GM18517 (cell line): ENCODE data around the gene BHLHE40.
A peak's percentile ranks its signal among the peaks of the same experiment; 100 is the strongest.

Experiments used
- ATAC-seq: cut with Tn5 transposase; IDR thresholded peaks from one replicate; pipeline ENCODE4 v1.9.1; 2021; ENCODE audit warnings: mild to moderate bottlenecking, moderate library complexity; ENCODE audit not compliant: unreplicated experiment

The BHLHE40 gene

DNA sequence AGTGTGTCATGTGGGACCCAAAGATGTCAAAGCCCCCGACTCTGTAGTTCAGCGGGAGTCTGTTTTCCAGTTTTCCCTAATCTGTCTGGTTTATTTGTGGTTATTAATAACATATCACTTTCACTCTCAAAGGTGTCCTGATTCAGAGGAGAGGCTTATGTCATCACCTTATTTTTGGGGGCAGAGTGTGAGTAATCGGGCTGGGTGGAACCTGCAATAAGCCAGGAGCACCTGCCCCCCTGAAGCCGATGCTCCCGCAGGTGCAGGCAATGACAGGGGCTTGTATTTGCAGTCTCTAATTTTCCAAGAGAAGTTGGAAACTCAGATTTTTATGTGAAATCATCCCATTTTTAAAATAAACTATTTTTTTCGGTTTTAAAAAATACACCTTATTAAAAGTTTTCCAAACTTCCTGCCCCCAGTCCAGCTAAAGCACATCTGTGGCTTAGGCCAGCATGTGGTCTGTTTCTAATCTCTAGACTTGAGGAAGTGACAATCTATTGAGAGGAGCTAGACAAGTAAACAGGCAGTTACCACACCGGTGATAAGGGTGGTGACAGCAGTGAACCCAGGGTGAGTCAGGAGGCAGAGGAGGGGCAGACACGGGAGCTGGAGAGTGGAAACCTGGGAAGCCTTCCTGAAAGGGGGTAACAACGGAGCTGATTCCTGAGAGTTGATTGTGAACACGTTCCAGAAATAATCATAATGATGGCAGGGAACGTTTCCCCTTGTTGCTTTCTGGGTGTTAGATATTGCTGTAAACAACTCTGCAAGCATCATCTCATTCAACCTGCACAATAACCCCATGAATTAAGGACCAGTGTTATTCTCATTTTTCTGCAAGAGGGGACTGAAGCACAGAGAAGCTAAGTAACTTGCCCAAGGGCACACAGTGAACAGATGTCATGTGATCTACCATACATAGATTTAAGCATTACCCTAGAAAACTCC, 37.2 kb downstream of the BHLHE40 start:
- peak; percentile 44 for ATAC-seq

DNA sequence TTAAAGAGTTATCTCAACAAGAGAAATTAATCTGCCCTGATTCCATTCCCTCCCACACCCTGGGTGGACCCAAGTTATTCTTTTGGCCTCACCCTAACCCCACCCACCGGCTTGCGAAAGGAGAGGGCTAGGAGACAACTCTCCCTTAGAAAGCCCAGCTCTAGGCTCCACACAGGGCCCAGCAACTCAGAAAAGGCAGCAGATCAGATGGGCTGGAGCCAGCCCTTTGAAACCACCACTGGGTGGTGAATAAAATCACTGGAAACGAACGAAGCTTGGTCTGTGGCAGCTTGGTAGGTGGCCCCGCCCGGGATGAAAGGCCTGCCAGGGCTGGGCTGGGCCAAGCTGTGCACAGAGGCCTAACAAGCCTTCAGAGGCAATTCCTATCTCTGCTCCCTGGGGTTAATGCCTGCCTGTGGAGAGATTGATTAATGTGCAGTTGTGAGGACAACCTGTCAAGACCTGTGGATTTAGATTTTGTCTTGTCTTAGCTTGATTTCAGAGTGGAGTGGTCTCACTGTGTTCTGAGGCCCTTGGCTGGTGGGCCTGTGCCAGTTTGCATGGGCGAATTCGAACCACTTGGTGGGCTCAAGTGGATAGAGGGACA, 38.8 kb downstream of the BHLHE40 start:
- no peak for ATAC-seq

DNA sequence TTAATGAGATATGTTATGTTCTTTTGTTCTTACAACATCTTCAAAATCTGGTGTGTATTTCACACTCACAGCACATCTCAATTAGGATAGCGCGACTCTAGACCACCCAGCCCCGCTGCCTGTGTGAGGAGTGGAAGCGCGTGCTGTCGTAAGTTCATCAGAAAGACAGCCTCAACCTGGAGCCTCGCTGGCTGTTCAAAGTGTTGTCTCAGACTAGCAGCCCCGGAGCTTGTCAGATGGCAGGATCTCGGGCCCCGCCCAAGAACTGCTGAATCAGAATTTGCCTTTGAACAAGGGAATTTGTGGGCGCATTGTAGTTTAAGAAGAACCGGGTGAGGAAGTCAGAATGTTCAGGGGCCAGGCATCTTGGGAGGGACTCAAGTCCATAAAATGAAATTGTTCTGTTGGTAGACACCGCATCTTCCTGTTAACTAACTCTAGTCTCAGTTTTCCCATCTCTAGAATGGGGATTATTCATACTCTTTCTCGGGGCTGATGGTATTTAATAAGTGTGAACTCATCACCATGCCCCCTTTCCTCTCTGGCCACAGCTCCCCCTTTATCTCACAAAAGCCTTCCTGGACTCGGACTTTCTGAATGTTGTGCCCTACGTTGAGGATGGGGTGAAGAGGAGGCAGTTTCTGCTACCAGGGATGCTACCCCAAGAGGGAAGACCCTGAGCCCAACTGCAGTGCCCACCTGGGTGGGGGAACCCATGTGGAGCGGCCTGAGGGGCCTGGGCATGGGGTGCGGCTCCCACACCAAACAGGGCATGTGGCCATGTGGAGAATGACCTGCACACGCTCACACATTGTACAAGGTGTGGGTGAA, 40.4 kb downstream of the BHLHE40 start:
- ATAC-seq = no peak

GRCh38 chr3:5020242-5020722, 41.0 kb downstream of the BHLHE40 start:
- no peak for ATAC-seq

GRCh38 chr3:5021116-5022092, 42.2 kb downstream of the BHLHE40 start:
- no peak for ATAC-seq

DNA sequence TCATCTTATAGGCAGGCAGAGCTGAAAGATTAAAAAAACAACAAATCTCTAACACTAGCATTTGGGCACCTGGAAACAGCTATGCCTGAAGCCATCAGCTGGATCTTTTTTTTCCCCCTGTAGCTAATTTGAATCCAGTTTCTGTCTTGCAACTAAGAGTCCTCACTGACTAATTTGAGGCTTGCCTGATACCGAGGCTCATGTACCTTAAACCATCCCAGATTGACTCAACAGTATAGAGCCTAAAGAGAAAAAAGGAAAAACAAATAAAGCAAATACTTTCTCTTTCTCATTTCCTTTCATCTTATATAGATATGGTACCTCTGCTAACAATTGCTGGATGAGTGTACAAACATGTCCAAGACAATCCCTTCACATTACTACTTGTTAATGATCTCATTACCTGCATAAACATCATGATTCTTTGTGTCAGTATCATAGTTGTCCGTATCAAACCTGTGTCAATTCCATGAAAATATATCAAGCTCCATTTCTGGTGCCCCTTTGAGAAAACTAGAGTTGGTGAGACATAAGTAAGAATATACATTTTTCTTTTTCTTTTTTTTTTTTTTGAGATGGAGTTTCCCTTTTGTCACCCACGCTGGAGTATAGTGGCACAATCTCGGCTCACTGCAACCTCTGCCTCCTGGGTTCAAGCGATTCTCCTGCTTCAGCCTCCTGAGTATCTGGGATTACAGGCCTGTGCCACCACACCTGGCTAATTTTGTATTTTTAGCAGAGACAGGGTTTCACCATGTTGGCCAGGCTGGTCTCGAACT, 43.1 kb downstream of the BHLHE40 start:
- ATAC-seq = peak; percentile 84

- no peak for ATAC-seq
Measured at GRCh38 chr3:5022966-5023776, 43.9 kb downstream of the BHLHE40 start.

- no peak for ATAC-seq
Measured at GRCh38 chr3:5023777-5024346, 44.6 kb downstream of the BHLHE40 start.

DNA sequence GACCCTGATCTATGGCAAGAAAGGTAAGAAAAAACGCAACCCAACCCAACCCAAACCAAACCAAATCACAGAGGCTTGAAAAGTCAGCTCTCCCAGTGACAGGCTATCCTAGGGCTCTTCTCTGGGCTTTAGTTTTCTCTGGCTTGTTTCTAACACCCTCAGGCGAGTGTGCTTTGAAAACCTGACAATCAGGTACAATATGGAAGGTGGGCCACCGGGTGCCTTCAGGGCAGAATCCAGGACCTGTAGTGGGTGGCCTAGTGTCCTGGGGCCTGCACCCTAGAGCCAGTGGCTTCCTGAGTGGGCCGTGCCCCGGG, 46.8 kb downstream of the BHLHE40 start:
- no peak for ATAC-seq

- ATAC-seq = no peak
Measured at GRCh38 chr3:5029715-5030114, 50.5 kb downstream of the BHLHE40 start.

GRCh38 chr3:5030152-5030551, 50.9 kb downstream of the BHLHE40 start:
- no peak for ATAC-seq

GRCh38 chr3:5032844-5033243, 53.6 kb downstream of the BHLHE40 start:
- no peak for ATAC-seq
